Loucy (cell line): ENCODE results near the gene CACNB2.

Experiments used
- H2AFZ ChIP-seq: fragments of 200-600 bp; sonication (generic); 2 replicates; pipeline ENCODE4 v1.6.0; 2016; ENCODE audit warnings: antibody characterized with exemption, mild to moderate bottlenecking, low read length, moderate library complexity
- H3F3A ChIP-seq: fragments of 200-600 bp; 2 replicates; pipeline ENCODE4 v1.6.0; 2016; ENCODE audit warnings: antibody characterized with exemption, low read depth, mild to moderate bottlenecking
- H3K27me3 ChIP-seq: fragments of 200-600 bp; sonication (generic); 2 replicates; pipeline ENCODE4 v1.6.1; 2014; ENCODE audit warnings: low read length, mild to moderate bottlenecking; ENCODE audit not compliant: insufficient read depth, poor library complexity, severe bottlenecking
- H3K36me3 ChIP-seq: fragments of 200-600 bp; sonication (generic); 2 replicates; pipeline ENCODE4 v1.6.1; 2016; ENCODE audit warnings: low read length; ENCODE audit not compliant: insufficient read depth
- H3K4me1 ChIP-seq: fragments of 200-600 bp; sonication (generic); 2 replicates; pipeline ENCODE4 v1.5.1; 2014; ENCODE audit warnings: low read length, mild to moderate bottlenecking; ENCODE audit not compliant: insufficient read depth, poor library complexity, severe bottlenecking
- H3K4me2 ChIP-seq: fragments of 200-600 bp; sonication (generic); 2 replicates; pipeline ENCODE4 v1.6.0; 2014; ENCODE audit warnings: antibody characterized with exemption, low read length, low read depth, mild to moderate bottlenecking; ENCODE audit not compliant: poor library complexity, severe bottlenecking
- H3K4me3 ChIP-seq: fragments of 200-600 bp; sonication (generic); 2 replicates; pipeline ENCODE4 v1.5.1; 2014; ENCODE audit warnings: low read length, mild to moderate bottlenecking, mixed read lengths; ENCODE audit not compliant: poor library complexity, severe bottlenecking
- H3K79me2 ChIP-seq: fragments of 200-600 bp; sonication (generic); 2 replicates; pipeline ENCODE4 v1.6.1; 2014; ENCODE audit warnings: low read length; ENCODE audit not compliant: insufficient read depth
- H3K9ac ChIP-seq: fragments of 200-600 bp; sonication (generic); 2 replicates; pipeline ENCODE4 v1.6.0; 2014; ENCODE audit warnings: mild to moderate bottlenecking, low read depth, low read length, moderate library complexity; ENCODE audit not compliant: poor library complexity, severe bottlenecking
- H3K9me2 ChIP-seq: fragments of 200-600 bp; sonication (generic); replicated peaks from 2 replicates; pipeline ENCODE4 v1.6.1; 2016; ENCODE audit warnings: low read depth, low read length, mixed read lengths
- H3K9me3 ChIP-seq: fragments of 200-600 bp; sonication (generic); 2 replicates; pipeline ENCODE4 v1.6.1; 2014; ENCODE audit warnings: mild to moderate bottlenecking, antibody characterized with exemption, low read length, low read depth; ENCODE audit not compliant: insufficient read depth
- H4K20me1 ChIP-seq: fragments of 200-600 bp; sonication (generic); 2 replicates; pipeline ENCODE4 v1.6.0; 2014; ENCODE audit warnings: antibody characterized with exemption, low read length, mild to moderate bottlenecking; ENCODE audit not compliant: insufficient read depth, poor library complexity, severe bottlenecking
- EZH2phosphoT487 ChIP-seq: fragments of 200-600 bp; IDR thresholded peaks from 2 replicates; pipeline ENCODE4 v1.6.1; 2018; ENCODE audit warnings: antibody characterized with exemption, mild to moderate bottlenecking, moderate library complexity, borderline replicate concordance
- TF ChIP-seq, protein P1 (sequence below): fragments of 200-600 bp; sonication (generic); conservative IDR thresholded peaks from 2 replicates; pipeline ENCODE4 v1.5.1; 2014; ENCODE audit warnings: mild to moderate bottlenecking, antibody characterized with exemption, low read length

The CACNB2 gene

DNA sequence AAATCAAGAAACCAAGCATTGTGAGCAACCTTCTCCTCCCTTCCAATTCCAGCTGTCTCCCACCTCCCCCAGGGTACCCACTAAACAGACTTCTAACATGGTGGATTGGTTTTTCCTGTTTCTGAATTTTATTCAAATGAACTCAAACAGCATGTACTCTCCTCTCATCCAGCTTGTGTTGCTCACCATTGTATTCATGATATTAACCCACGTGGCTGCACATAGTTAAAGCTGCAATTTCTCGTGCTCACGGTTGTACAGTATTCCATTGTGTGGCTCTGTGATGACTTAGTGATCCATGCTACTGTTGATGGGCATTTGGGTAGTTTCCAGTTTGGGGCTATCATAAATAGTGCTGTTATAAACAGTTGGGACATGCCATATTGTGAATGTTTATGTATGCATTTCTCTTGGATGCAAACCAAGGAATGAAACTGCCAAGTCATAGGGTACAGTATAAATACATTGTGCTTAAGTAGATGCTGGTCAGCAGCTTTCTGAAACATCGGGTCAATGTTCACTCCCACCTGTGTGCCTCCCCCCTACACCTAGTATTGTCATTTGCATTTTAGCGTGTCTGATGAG is 124.3 kb downstream of the CACNB2 start:
- TF ChIP-seq EZH2phosphoT487 = no peak
- TF ChIP-seq, protein P1, sequence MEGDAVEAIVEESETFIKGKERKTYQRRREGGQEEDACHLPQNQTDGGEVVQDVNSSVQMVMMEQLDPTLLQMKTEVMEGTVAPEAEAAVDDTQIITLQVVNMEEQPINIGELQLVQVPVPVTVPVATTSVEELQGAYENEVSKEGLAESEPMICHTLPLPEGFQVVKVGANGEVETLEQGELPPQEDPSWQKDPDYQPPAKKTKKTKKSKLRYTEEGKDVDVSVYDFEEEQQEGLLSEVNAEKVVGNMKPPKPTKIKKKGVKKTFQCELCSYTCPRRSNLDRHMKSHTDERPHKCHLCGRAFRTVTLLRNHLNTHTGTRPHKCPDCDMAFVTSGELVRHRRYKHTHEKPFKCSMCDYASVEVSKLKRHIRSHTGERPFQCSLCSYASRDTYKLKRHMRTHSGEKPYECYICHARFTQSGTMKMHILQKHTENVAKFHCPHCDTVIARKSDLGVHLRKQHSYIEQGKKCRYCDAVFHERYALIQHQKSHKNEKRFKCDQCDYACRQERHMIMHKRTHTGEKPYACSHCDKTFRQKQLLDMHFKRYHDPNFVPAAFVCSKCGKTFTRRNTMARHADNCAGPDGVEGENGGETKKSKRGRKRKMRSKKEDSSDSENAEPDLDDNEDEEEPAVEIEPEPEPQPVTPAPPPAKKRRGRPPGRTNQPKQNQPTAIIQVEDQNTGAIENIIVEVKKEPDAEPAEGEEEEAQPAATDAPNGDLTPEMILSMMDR = no peak
- Histone ChIP-seq H3K4me3 (no peak overlapping the region), H3K79me2 (no peaks in the 10 kb centered on the region), H3K9ac (no peak overlapping the region), H3K36me3 (no peaks in the 10 kb centered on the region), H3F3A (no peaks in the 10 kb centered on the region), H3K4me2 (no peak overlapping the region), H3K9me2 (no peaks in the 10 kb centered on the region), H4K20me1 (no peaks in the 10 kb centered on the region), H2AFZ (no peak overlapping the region), H3K9me3 (no peaks in the 10 kb centered on the region), H3K4me1 (no peaks in the 10 kb centered on the region), H3K27me3 (no peaks in the 10 kb centered on the region)

DNA sequence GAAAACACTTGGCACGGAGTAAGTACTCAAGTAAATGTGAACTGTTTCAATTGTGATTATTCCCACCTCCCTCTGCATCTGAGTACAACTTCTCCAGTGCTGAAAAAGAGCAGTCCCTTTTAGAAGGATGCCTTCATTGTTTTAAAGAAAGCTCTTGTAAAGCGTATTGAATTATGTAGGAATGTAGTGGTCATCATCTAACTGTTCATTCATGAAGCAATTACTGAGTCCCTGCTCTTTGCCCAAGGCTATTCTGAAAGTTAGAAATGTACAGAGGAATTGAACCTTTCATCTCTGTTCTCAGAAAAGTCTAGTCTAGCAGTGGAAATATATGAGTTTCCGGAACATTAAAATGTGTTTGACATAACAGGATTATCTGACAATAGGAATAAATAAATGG is 127.8 kb downstream of the CACNB2 start:
- Histone ChIP-seq H3K9ac (no peak overlapping the region), H3K36me3 (no peaks in the 10 kb centered on the region), H3K9me3 (no peaks in the 10 kb centered on the region), H2AFZ (no peak overlapping the region), H3K79me2 (no peaks in the 10 kb centered on the region), H3K4me1 (no peaks in the 10 kb centered on the region), H4K20me1 (no peaks in the 10 kb centered on the region), H3K27me3 (no peaks in the 10 kb centered on the region), H3F3A (no peaks in the 10 kb centered on the region), H3K4me2 (no peak overlapping the region), H3K9me2 (no peaks in the 10 kb centered on the region), H3K4me3 (no peak overlapping the region)
- TF ChIP-seq EZH2phosphoT487 = no peak
- TF ChIP-seq, protein P1 = no peak

DNA sequence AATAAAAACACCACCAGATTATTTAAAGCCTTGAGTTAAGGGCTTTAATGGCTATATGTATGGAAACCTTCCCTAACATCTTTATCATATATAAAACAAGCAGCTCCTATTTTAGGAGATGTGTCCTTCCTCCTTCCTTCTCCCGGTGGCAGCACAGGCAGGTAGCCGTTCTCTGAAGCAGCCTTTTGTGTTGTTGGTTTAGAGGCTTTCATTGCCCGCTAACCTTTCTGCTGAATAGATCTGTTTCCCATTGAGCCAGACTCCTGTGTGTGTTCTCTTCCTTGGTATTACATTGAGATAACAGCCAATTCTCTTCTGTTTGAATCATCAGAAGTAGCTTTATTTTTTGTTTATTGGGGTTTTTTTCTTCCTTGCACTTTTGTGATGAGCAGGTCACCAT is 131.3 kb downstream of the CACNB2 start:
- Histone ChIP-seq H3K27me3 (no peaks in the 10 kb centered on the region), H4K20me1 (no peaks in the 10 kb centered on the region), H3K9me3 (no peaks in the 10 kb centered on the region), H3K4me3 (no peak overlapping the region), H3F3A (no peaks in the 10 kb centered on the region), H2AFZ (no peak overlapping the region), H3K9me2 (no peaks in the 10 kb centered on the region), H3K9ac (no peak overlapping the region), H3K36me3 (no peaks in the 10 kb centered on the region), H3K4me2 (no peak overlapping the region), H3K4me1 (no peaks in the 10 kb centered on the region), H3K79me2 (no peaks in the 10 kb centered on the region)
- TF ChIP-seq EZH2phosphoT487 = no peak
- TF ChIP-seq, protein P1 = no peak
